GM12892 (cell line): ENCODE results near the gene MTURN.

Experiments used
- POLR2A ChIP-seq: IDR thresholded peaks from 2 replicates; pipeline ENCODE4 v1.6.1; 2011; ENCODE audit warnings: low read depth, low read length, control low read depth
- POLR2AphosphoS5 ChIP-seq: IDR thresholded peaks from 2 replicates; pipeline ENCODE4 v1.6.1; 2011; ENCODE audit warnings: low read depth, low read length, control low read depth
- TAF1 ChIP-seq: IDR thresholded peaks from 2 replicates; pipeline ENCODE4 v1.6.1; 2011; ENCODE audit warnings: low read depth, mild to moderate bottlenecking, control low read depth, low read length, borderline replicate concordance

GRCh38 chr7:30148426-30148825 lies 13.6 kb downstream of the MTURN start:
- TF ChIP-seq POLR2A (no peak), TAF1 (no peak), POLR2AphosphoS5 (no peak)
